DMS53 treated with DMSO at 0.1 percent for 48 hours (cell line): ENCODE measurements around the gene ARAP1.

Source experiments
- DNase-seq: peaks from one replicate; lab custom pipeline; 2025; ENCODE audit not compliant: unreplicated experiment; lab: John Stamatoyannopoulos, UW

Gene ARAP1

DNA sequence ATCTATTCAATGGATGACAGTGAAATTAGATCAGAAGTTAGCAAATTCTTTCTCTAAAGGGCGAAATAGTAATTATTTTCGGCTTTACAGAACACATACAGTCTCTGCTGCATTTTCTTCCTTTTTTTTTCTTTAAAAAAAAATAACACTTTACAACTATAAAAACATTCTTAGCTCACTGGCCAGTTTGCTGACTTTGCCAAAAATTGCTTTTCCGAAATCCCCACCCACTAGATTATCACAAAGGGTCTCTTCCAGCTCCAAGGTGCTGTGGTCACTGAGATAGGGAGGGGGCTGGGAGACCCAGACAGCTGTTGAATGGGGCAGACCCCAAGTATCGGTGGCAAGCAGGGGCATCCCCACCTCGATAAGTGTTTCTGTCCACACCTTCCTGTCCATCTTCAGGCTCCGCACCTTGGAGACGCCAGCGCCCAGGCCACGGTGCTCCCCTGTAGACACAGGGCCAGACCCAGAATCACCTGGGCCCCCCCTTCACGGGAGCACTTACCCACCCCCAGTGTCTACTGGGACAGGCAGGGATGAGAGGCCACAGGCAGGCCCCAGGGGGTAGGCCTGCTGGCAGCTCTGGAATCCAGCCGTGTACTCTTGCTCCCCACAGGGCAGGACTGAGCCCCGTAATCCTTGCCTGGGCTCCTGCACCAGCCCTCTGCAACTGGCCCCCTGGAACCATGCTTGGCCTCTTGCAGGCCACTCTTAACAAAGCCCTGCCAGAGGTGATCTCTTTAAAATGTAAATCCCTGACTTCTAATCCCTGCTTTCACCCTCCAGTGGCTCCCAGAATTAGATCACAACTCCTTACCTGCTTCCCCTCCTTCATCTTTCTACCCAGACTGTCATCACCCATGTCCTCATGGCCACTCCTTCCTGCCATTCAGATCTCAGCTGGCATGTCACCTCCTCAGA, 46.5 kb downstream of the ARAP1 start:
- no peak for DNase-seq

DNA sequence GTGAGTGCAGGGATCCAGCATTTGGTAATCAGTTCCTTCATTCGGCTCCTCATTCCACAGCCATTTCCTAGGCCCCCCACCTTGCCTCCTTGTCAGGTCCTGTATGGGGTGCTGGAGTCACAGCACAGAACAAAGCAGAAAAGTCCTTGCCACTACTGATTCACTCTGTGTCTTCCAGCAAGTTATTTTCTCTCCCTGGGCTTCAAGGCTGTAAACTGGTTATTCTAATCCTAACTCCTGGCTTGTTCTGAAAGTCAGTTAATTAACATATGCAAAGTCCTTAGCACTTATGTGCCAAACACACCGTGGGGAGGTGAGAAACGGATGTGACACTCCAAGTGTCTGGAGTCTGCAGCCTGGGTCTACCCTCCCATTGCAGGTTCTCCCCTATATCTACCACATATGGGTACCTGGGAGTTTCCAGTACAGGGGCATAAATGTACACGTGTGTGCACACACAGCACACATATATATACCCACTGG, 47.4 kb downstream of the ARAP1 start:
- DNase-seq = no peak

DNA sequence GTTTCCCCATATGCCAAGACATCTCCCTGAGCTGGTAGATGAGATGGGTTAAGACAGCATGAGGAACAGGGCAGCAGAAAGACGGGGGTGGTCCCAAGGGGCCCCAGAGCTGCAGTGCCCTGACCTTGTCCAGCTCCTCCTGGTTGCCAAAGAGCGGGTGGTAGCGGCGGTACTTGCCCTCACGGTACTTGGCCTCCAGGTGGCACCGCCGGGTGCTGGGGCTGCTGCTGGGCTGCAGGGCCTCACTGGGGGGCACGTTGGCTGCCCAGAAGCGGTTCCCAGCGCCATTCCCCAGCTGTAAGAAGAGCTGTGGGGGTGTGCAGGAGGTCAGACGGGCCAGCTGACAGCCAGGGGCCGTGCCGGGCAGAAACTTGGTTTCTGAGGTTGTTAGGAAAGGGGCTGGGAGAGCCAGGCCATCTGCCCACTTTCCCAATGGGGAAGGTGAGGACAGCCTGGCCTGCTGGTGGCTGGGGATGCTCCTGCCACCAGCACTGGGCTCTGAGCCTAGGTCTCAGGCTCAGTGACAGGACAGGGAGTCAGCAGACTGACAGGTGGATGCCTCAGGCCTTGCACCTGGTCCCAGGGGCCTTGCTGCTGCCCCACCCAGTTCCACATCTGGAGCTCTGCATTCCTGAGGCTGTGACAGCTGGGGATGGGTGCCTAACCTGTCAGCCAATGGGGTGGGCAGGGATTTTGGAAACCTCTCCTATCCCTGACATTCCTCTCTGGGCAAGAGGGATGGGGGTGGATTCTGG, 48.0 kb downstream of the ARAP1 start:
- no peak for DNase-seq

DNA sequence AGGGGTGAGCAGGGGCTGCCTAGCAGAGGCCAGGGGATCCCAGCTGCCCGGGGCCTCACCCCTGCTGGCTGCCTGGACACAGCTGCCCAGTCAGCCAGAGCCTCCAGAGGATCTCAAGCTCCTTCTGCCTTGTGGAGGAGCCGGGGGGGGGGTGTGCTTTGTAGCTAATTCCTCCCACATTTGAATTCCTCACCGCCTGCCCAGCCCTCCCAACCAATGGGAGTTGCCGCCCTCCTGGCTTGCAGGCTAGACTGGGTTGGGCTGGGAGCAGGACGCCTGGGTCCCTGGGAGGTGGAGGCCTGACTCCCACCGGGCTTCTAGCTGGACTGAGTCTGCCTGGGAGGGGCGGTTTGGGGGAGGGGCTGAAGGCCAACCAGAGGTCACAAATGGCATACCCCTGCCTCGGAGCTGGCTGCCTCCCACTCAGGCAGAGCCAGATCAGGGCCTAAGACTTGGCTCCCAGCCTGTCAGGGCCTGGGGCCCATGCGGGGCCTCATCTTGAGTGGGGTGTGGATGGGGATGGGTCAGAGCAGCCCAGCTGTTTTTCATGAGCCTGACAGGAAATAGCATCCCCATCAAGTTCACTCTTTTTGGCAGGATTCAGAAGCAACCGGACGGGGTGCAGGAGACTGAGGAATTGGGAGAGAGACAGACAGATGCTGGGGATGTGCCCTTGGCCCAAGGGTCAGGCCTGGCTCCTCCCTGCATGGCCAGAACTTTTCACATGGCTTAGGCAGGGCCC, 48.8 kb downstream of the ARAP1 start:
- DNase-seq = no peak

DNA sequence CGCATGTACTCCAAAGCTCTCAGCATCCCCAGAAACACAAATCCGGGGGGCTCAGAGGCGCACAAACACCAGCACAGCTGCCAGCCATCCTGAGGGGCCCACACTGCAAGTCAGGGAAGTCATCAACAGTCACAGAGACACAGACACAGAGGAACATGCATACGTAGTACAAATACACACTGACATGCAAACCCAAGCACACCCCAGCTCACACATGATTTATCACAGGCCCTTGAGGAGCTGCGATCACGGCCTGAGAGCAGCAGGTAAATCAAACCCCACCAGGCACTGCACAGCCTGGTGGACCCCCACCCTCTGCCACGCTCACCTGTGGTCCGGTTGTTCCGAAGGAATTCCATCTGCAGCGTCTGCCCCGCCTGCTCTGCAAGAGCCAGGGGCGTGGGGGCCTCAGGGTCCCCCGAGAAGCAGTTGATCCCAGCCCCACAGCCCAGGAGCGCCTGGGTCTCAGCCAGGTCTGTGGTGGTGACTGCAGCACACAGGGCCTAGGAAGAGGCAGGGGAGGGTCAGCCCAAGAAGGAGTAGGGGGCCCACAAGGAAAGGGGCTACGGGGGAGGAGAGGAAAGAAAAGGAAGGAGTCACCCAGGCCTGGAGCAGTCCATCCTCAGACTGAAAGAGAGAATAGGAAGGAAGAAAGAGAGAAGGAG, 49.5 kb downstream of the ARAP1 start:
- DNase-seq = no peak

DNA sequence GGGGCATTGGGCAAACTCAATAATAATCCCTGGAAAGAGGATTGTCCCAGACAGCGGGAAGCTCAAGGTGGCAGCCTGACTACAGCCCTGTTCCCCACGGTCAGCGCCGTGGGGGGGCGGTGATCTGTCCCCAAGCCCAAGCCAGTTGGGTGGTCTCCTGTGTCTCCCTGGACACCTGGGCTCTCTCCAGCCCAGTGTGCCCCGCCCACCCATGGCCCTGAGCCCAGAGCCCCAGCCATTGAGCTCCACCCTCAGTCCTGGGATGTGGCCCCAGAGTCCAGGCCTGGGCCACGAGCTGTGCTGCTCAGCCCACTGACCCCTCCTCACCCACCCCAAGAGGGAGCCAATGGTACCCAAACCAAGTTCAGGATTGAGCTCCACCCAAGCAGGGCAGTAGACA, 50.1 kb downstream of the ARAP1 start:
- DNase-seq = no peak

DNA sequence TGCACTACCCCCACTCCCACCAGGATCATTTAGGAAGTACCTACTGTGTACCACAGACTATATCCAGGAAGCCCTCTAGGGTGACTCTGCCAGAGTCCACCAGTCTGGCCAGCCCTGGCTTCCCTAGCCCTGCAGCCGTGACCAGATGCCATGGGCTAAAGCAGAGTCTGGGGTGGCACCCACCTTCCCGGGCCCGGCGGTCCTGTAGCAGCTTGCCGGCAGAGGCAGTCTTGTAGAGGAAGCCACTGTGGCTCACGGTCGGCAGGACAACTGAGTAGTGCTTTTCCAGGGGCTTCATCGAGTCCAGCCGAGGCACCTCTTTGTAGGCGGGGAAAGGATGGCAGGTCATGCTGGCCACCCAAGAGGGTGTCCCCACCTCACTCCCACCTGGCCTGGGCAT, 50.7 kb downstream of the ARAP1 start:
- no peak for DNase-seq

DNA sequence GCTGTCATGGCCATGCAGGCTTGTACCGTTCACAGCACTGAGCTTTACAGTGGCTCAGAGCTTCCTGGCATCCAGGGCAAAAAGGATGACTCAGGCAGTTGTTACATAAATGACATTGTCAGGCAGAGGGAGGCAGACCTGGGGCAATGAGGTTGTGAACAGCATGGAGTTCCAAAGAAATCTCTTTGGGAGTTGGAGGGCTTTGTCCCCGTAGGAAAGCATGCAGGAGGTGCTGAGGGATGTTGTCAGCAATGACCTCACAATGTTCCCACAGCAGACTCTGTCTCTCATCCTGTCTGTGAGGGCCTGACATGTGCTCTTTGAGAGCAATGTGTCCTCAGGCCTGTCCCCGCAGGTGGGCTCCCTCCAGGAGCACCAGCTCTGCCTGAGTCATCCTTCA, 52.1 kb downstream of the ARAP1 start:
- DNase-seq = no peak

DNA sequence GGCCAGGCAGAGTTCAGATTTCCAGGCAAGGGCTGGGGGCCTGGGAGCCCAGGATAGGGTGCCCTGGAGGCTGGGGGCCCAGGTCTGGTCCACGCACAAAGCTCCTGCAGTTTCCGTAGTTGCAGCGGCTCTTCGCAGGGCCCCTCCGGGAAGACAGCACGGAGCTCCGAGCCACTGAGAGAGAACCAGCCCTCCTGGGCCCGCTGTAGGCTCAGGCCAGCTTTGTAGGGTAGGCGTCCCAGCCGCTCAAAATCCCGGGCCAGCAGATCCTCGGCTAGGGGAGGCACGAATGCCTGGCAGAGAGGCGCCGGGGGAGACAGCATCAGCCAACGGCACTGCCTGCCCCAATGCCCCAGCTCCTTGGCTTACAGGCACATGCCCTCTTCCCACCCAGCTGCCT, 54.4 kb downstream of the ARAP1 start:
- no peak for DNase-seq

DNA sequence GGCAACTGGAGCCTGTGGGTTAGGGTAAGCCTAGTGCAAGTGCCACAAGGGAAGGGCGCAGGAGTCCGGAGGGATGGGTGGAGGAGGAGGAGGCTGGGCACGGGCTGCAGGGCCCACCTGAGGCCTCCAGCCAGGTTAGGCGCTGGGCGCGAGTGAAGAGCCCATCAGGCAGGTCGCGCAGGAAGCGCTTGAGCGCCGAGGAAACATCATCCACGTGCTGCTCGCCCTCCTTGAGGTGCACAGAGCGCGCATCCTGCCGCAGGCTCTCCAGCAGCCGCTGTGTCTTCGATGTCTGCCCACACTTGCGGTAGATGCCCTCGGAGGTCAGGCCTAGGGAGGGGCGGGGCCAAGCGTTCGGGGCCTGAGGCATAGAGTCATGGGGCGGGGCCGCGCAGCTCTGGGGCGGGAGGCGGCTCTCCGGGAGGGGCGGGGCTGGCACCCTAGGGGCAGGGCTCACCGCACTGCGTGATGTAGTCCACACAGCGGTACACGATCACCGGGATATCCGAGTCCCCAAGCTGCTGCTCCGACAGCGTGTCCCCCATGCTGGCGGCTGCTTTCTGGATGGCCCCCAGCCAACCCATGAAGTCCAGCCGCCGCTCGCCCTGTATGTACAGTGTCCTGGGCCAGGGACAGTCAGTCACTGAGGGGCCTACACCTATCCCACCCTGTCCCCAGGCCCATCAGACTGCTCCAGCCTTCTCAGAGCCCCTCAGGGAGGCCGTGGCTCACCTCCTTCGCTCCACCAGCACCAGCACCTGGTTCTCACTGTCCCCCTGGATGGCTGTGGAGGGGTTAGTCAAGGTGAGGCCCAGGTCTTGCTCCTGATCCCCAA, 55.1 kb downstream of the ARAP1 start:
- DNase-seq = no peak

DNA sequence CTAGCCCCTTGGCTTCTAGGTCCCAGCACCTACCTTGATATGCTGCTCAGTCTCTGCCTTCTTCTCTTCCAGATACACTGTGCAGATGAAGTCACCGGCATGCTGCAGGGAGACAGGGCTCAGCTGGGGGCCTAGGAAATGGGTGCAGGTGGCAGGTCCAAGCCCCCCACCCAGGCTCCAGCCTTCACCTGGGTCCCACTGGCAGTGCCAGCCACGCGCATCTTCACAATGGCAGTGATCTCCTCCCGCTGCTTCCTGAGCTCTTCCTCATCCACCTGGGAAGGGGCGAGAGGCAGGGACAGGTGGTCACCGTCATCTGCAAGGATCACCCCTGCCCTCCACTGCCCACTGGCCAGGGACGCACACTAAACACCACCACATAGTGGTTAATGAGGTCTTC, 56.9 kb downstream of the ARAP1 start:
- DNase-seq = no peak

DNA sequence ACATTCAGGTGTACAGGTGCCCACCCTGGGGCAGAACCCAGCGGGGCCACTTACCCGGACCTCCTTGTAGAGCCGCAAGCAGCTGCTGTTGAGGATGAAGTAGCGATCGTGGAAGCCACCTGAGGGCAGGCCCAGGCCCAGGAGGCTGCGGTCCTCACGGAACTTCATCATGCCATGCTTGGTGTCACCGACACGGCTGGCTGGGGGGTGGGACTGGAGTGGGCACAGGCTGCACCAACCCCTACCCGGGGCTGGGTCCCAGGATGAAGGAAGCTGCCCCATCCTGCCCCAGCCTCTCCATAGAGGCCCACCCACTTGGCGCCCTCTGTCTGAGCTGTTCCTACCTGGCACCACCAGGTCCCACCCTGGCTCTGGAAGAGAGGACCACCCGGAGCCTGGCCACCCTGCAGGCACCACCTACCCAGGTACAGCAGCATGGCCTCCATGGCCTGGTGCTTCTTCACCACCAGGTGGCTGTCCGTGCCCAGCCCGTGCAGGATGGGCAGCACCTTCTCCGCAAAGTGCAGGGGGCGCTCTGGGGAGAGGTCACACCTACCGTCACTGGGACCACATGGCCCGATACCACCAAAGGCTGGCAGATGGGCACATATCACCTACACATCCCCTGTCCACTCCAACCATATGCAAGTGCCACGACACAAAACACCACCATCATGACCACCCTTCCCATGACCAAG, 58.8 kb downstream of the ARAP1 start:
- DNase-seq = no peak

DNA sequence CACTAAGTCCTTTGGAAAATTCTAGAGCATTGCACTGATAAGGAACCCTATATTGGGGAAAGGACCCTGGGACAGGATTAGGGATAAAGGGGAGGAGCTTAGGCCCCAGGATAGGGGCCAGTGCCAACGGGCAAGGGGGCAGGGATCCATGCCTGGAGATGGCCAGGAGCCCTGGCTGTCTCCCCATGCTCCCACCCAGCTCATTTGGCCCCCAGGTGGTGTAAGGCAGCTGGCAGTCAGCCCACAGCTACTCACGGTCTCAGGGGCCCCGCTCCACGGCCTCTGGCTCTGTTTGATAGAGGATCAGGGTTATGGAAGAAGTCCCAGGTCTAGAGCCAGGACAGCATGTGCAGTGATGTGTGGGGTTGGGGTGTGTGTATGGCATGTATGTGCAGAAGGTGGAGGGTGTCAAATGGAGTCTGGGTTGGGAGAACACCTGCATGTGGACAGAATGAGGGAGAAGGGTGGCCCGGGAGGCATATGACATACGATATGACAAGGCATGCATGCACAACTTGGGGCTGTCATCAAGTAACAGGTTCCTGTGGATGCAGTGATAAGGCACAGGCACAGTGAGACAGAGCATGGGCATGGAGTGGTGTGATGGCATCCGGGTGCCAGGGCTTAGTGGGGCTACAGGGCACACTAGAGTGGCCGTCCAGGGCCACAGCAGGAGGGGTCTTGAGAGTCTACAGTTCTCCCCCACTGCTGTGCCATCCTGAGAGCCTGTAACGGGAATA, 59.5 kb downstream of the ARAP1 start:
- DNase-seq = no peak

DNA sequence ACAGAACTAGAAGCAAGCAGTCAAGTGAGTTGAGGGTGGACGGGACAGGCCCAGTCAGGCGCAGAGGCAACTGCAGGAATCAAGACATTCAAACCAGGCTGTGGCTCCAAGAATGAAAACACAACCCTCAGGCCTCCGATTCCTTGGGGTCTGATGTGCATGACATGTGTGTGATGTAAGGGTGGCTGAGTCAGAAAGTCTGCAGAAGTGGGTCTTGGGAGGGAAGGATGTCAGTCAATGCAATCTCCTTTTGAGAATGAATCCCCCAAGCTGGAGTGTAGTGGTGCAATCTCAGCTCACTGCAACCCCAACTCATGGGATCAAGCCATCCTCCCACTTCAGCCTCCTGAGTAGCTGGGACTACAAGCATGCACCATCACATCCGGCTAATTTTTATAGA, 62.0 kb downstream of the ARAP1 start:
- no peak for DNase-seq

DNA sequence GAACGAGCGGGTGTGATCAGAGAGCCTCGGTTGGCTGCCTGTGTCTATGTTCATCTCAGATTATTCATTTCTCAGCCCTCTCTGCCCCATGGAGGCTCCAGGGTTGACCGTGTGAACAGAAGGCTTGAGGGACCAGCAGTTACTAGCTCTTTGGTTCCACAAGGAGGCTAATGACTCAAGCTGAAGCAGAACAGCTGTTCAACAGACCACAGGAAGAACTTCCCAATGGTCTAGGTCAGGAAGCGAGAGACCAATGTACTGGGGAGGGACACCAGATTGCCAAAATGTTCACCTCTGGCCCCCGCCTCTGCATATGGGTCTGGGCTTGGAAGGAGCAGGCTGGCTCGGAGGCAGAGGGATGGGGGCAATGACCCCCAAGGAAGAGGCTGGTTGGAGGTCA, 63.3 kb downstream of the ARAP1 start:
- no peak for DNase-seq

DNA sequence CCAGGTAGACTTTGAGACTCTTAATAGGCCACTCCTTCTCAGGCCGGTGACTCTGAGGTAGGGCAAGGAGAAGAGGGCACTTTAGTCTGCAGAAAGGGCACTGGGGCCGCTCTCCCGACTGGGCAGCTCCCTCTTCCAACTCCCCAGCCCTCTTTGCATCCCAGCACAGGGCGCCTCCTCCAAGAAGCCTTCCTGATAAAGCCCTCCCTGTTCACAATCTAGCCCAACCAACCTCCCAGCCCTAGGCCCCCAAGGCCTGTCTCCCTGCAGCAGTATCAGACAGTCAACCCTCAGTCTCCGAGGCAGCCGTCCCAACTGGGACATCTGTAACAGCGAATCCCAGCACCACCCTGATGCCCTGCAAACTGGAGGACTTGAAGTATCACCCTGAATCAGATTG, 63.7 kb downstream of the ARAP1 start:
- no peak for DNase-seq

DNA sequence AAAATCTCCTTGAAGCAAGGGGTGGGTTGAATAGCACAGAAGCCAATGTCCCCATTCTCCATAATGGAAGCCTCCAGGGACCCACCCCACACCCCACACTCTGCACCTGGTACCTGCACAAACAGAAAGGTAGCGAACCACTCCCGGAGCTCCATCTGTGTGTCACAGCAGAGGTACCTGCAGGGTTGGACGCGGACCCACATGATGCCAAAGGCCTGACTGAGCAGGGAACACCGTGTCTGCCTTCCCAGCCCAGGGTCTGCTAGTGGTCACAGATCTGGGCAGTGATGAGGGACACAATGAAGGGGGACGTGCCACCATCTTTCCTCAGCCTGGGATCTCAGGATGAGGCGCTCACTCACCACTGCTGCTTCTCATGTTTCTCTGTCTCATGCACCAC, 64.9 kb downstream of the ARAP1 start:
- DNase-seq = no peak

DNA sequence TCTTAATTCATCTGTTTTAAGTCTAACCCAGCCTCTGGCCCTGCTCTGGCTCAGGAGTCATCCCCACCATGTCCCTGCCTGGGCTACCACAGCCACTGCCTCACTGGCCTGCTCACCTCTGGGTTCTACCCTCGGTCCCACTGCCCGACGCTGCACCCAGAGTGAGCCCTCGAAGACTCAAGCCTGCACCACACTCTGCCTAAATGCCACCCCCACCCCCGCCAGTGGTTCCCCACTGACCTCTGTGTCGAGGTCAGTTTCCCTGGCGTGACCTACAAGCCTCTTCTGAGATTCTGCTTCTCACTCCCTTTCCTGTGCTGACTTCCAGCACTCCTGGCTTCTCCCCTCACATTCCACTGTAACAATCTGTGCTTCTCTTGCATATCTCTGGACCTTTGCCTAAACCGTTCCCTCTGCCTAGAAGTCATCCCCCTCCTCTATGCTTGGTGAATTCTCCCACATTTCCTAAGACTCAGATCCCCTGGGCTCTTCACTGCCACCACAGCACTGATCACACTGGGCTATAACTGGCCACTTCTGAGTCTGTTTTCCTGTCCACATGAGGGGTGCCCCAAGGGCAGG, 65.5 kb downstream of the ARAP1 start:
- no peak for DNase-seq
